ENCODE data around the gene MPG.

GRCh38 chr16:84718-85406 lies 6.8 kb downstream of the MPG start:
- TF ChIP-seq CTCF (IDR thresholded peaks at IDR 0.05; ENCODE audit: low read depth, low read length, poor library complexity, severe bottlenecking) (no peak), EZH2phosphoT487 (IDR thresholded peaks at IDR 0.05; ENCODE audit: borderline replicate concordance, low read length) (no peak)

All from DOHH2 (cell line).